K562 (cell line): ENCODE data around the gene RPL22L1. TPM values are rescaled to one million over a fixed set of nuclear protein-coding genes. Genes with fewer than 3 reads are reported as not detected.

ENCODE experiments used
- BRD4 ChIP-seq: fragments of 200-600 bp; sonication (generic); IDR thresholded peaks from 2 replicates; pipeline ENCODE4 v1.6.1; 2017; ENCODE audit warnings: inconsistent platforms
- PHTF2 ChIP-seq: fragments of 250-450 bp; sonication (Bioruptor Pico); IDR thresholded peaks from 2 replicates; pipeline ENCODE4 v1.5.0; 2021; ENCODE audit warnings: mild to moderate bottlenecking
- RNF219 ChIP-seq: fragments of 250-450 bp; sonication (Bioruptor Pico); IDR thresholded peaks from 2 replicates; pipeline ENCODE4 v1.5.0; 2022; ENCODE audit warnings: mild to moderate bottlenecking
- TEAD4 ChIP-seq, 2 experiments: sonication (generic) in 1 of 2; formaldehyde crosslinking in 1 of 2; IDR thresholded peaks; 2 replicates each; pipeline versions ENCODE4 v1.6.1 to v1.8.0; 2012 to 2022; ENCODE audit warnings: borderline replicate concordance in 1 of 2, inconsistent platforms in 1 of 2, low read length in 1 of 2, mild to moderate bottlenecking in 1 of 2, missing genetic modification reagents in 1 of 2
- TFAM ChIP-seq: fragments of 250-450 bp; sonication (Bioruptor Pico); conservative IDR thresholded peaks from 2 replicates; pipeline ENCODE4 v1.5.0; 2021; ENCODE audit warnings: mild to moderate bottlenecking, moderate library complexity
- UBTF ChIP-seq, 2 experiments: IDR thresholded peaks; 2 replicates each; pipeline ENCODE4 v1.6.1; 2012; ENCODE audit warnings: improper control_type of control experiment in 2 of 2, low read depth in 2 of 2, low read length in 2 of 2, borderline replicate concordance in 1 of 2
- ZBTB26 ChIP-seq: fragments of 450-650 bp; formaldehyde crosslinking; IDR thresholded peaks from 2 replicates; pipeline ENCODE4 v1.4.0; 2022; ENCODE audit warnings: missing genetic modification characterization
- ZEB2 ChIP-seq: fragments of 450-650 bp; IDR thresholded peaks from 2 replicates; pipeline ENCODE4 v1.6.1; 2016
- ZNF384 ChIP-seq: IDR thresholded peaks from 2 replicates; pipeline ENCODE4 v1.6.1; 2012; ENCODE audit warnings: low read depth, low read length, improper control_type of control experiment
- ZNF507 ChIP-seq: conservative IDR thresholded peaks from 2 replicates; pipeline ENCODE4 v1.6.1; 2017; ENCODE audit warnings: missing genetic modification characterization, missing compliant biosample characterization
- ZNF592 ChIP-seq: fragments of 450-650 bp; IDR thresholded peaks from 2 replicates; pipeline ENCODE4 v1.6.1; 2017; ENCODE audit warnings: antibody characterized with exemption, mild to moderate bottlenecking
- polyA plus RNA-seq, 8 experiments: library from polyadenylated mRNA; depleted of rRNA in 4 of 8; stranded (reverse) in 5 of 8; unstranded in 3 of 8; fragments of >200 nt; fragmentation: Nextera tagmentation in 2 of 8; fragmentation: Illumina TruSeq in 1 of 8; extraction: Ambion mirVana in 2 of 8; extraction: Trizol in 1 of 8; gene quantifications; 2 replicates each; pipeline versions ENCODE4 v1.2.1 to v1.2.3, GENCODE V29; 2011 to 2014; ENCODE audit warnings: inconsistent platforms in 1 of 8, missing spikeins in 1 of 8
- total RNA-seq, 7 experiments: library from RNA; depleted of rRNA in 6 of 7; stranded (reverse); fragments of >200 nt in 6 of 7; fragmentation: Illumina TruSeq in 2 of 7; extraction: Trizol in 2 of 7; gene quantifications; 2 replicates each; pipeline versions ENCODE4 v1.2.1 to v1.2.3, GENCODE V29; 2011 to 2021; ENCODE audit warnings: low replicate concordance in 1 of 7

The RPL22L1 gene
- total and polyA plus RNA-seq, 9 of the 15 experiments (the other 6 are each of a cell fraction or from before 2014, with no cell fraction given) = 53.9 to 198 (median 108) TPM

- TF ChIP-seq UBTF (IDR thresholded peaks at IDR 0.05; ENCODE audit: borderline replicate concordance in 1 of 2, low read depth in 2 of 2, low read length in 2 of 2) (peak; percentile 71 to 83; a peak in 3 of 4 replicates), RNF219 (CRISPR knock-in tag) (no peak), ZNF384 (no peak), TFAM (no peak), ZNF507 (tag) (no peak), PHTF2 (no peak), ZBTB26 (CRISPR knock-in tag) (no peak), ZNF592 (peak; percentile 73), ZEB2 (no peak), BRD4 (no peak), TEAD4 (IDR thresholded peaks at IDR 0.05; ENCODE audit: low read length) (peak; percentile 30; the same call in 1 of the 2 replicates), TEAD4 (CRISPR knock-in tag; IDR thresholded peaks at IDR 0.05; ENCODE audit: borderline replicate concordance) (no peak)
Measured at GRCh38 chr3:170908235-170909116, 38.5 kb upstream of the RPL22L1 start, which contains the start of gene EIF5A2 (continued).
